ENCODE data around the gene TMPRSS9. TPM values are rescaled to one million over a fixed set of nuclear protein-coding genes. Genes with fewer than 3 reads are reported as not detected.
"Not testable (repeated sequence)": the region's sequence is repeated elsewhere in the genome, so short reads cannot be mapped to it uniquely, and the experiment has no call there.

TMPRSS9 gene
- total RNA-seq, 1 experiment from 2014 or later, result not detected

DNA sequence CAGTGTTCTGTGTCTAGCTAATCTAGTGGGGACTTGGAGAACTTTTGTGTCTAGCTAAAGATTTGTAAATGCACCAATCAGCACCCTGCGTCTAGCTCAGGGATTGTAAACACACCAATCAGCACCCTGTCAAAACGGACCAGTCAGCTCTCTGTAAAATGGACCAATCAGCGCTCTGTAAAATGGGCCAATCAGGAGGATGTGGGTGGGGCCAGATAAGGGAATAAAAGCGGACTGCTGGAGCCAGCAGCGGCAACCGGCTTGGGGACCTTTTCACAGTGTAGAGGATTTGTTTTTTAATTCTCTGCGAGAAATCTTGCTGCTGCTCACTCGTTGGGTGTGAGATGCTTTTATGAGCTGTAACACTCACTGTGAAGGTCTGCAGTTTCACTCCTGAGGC, 32.8 kb downstream of the TMPRSS9 start:
- not testable (repeated sequence) for H3K27me3 ChIP-seq (ENCODE audit: low read length); H2AFZ ChIP-seq (ENCODE audit: low read length); H3K27ac ChIP-seq (ENCODE audit: low read length); H3K4me1 ChIP-seq (ENCODE audit: low read length); H3K4me3 ChIP-seq (ENCODE audit: low read length); H3K79me2 ChIP-seq (ENCODE audit: low read length); H3K9me3 ChIP-seq (ENCODE audit: low read length); H3K36me3 ChIP-seq (ENCODE audit: insufficient read depth, low read length); H3K9me2 ChIP-seq (replicated peaks; ENCODE audit: insufficient read depth, low read length); H3K4me2 ChIP-seq (ENCODE audit: low read depth, low read length, poor library complexity, severe bottlenecking); DNase-seq; H4K20me1 ChIP-seq (ENCODE audit: insufficient read depth, low read depth, low read length); H3K9ac ChIP-seq (ENCODE audit: low read length)

DNA sequence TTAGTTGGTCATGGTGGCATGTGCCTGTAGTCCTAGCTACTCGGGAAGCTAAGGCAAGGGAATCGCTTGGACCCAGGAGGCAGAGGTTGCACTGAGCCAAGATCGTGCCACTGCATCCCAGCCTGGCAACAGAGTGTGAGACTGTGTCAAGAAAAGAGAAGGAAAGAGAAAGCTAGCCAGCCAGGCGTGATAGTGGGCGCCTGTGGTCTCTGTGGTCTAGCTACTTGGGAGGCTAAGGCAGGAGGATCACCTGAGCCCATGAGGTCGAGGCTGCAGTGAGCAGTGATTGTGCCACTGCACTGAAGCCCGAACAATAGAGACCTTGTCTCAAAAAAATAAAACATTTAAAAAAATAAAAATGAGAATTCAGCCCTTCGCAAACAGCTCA, 34.0 kb downstream of the TMPRSS9 start:
- Histone ChIP-seq H3K4me1 (ENCODE audit: low read length) (peaks cover 8% of the 10 kb centered on the region), H4K20me1 (ENCODE audit: insufficient read depth, low read depth, low read length) (no peaks in the 10 kb centered on the region), H3K9me2 (replicated peaks; ENCODE audit: insufficient read depth, low read length) (no peaks in the 10 kb centered on the region), H3K9ac (ENCODE audit: low read length) (no peak overlapping the region), H3K4me3 (ENCODE audit: low read length) (no peak overlapping the region), H3K9me3 (ENCODE audit: low read length) (no peaks in the 10 kb centered on the region), H2AFZ (ENCODE audit: low read length) (no peak overlapping the region), H3K79me2 (ENCODE audit: low read length) (no peaks in the 10 kb centered on the region), H3K36me3 (ENCODE audit: insufficient read depth, low read length) (no peaks in the 10 kb centered on the region), H3K27me3 (ENCODE audit: low read length) (no peaks in the 10 kb centered on the region), H3K27ac (ENCODE audit: low read length) (no peak overlapping the region), H3K4me2 (ENCODE audit: low read depth, low read length, poor library complexity, severe bottlenecking) (no peak overlapping the region)
- no peak for DNase-seq

DNA sequence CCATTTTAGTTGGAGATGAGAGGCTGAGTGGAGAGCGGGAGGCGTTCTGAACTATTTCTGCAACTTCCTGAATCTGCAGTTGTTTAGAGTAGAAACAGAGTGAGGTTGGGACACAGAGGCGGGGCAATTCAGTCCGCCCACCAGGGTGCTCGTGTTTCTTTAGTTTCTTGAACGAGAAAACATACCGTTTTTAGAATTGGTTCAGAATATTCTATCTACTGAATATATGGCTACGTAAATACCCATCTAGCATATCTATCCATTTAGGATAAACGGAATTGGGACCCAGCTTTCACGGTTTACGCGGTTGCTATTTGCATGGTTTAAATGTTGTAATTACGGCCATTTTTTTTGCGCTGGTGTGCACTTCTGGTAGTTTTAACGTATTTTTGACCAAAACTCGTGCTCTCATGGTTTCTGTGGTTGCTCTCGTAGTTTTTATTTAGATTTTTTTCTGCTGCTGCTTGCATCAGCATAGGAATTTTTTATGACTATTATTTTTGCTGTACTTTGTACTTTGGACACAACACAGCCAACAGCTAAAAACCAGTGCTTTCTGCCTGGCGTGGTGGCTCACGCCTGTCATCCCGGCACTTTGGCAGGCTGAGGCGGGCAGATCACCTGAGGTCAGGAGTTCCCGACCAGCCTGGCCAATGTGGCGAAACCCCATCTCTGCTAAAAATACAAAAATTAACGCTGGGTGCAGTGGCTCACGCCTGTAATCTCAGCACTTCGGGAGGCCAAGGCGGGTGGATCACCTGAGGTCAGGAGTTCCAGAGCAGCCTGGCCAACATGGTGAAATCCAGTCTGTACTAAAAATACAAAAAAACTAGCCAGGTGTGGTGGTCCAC, 34.6 kb downstream of the TMPRSS9 start:
- Histone ChIP-seq H3K4me2 (ENCODE audit: low read depth, low read length, poor library complexity, severe bottlenecking) (peak overlapping the region; percentile 49), H2AFZ (ENCODE audit: low read length) (peak overlapping the region; percentile 44), H3K4me1 (ENCODE audit: low read length) (peaks cover 8% of the 10 kb centered on the region), H4K20me1 (ENCODE audit: insufficient read depth, low read depth, low read length) (no peaks in the 10 kb centered on the region), H3K27ac (ENCODE audit: low read length) (no peak overlapping the region), H3K4me3 (ENCODE audit: low read length) (peak overlapping the region; percentile 26; the same call in 1 of the 2 replicates), H3K9me2 (replicated peaks; ENCODE audit: insufficient read depth, low read length) (no peaks in the 10 kb centered on the region), H3K9me3 (ENCODE audit: low read length) (no peaks in the 10 kb centered on the region), H3K27me3 (ENCODE audit: low read length) (no peaks in the 10 kb centered on the region), H3K79me2 (ENCODE audit: low read length) (no peaks in the 10 kb centered on the region), H3K36me3 (ENCODE audit: insufficient read depth, low read length) (no peaks in the 10 kb centered on the region), H3K9ac (ENCODE audit: low read length) (peak overlapping the region; percentile 34; the same call in 1 of the 2 replicates)
- DNase-seq, result peak; percentile 63

DNA sequence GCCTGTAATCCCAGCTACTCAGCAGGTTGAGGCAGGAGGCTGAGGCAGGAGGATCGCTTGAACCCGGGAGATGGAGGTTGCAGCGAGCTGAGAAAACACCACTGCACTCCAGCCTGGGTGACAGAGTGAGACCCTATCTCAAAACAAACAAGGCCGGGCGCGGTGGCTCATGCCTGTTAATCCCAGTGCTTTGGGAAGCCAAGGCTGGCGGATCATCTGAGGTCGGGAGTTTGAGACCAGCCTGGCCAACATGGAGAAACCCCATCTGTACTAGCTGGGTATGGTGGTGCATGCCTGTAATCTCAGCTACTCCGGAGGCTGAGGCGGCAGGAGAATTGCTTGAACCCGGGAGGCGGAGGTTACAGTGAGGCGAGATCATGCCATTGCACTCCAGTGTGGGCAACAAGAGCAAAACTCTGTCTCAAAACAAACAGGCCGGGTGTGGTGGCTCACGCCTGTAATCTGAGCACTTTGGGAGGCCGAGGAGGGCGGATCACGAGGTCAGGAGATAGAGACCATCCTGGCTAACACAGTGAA, 35.3 kb downstream of the TMPRSS9 start:
- not testable (repeated sequence) for H3K27ac ChIP-seq (ENCODE audit: low read length); H3K4me2 ChIP-seq (ENCODE audit: low read depth, low read length, poor library complexity, severe bottlenecking); H2AFZ ChIP-seq (ENCODE audit: low read length)

DNA sequence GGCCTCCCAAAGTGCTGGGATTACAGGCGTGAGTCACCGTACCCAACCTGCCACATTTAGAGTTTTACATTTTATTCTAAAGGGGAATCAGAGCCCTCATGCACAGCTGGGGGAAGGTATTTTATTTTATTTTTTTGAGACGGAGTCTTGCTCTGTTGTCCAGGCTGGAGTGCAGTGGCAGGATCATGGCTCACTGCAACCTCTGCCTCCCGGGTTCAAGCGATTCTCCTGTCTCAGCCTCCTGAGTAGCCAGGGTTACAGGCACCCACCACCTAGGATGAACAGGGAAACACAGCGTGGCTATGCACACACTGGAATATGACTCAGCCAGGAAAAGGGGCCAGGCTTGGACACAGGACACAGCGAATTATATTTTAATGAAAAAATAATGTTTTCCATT, 37.1 kb downstream of the TMPRSS9 start:
- not testable (repeated sequence) for H3K27ac ChIP-seq (ENCODE audit: low read length); H3K36me3 ChIP-seq (ENCODE audit: insufficient read depth, low read length); DNase-seq; H3K9ac ChIP-seq (ENCODE audit: low read length); H2AFZ ChIP-seq (ENCODE audit: low read length); H3K27me3 ChIP-seq (ENCODE audit: low read length); H3K79me2 ChIP-seq (ENCODE audit: low read length); H3K9me2 ChIP-seq (replicated peaks; ENCODE audit: insufficient read depth, low read length); H3K4me3 ChIP-seq (ENCODE audit: low read length); H3K4me1 ChIP-seq (ENCODE audit: low read length); H3K9me3 ChIP-seq (ENCODE audit: low read length); H4K20me1 ChIP-seq (ENCODE audit: insufficient read depth, low read depth, low read length); H3K4me2 ChIP-seq (ENCODE audit: low read depth, low read length, poor library complexity, severe bottlenecking)

More for the DNA sequence above, 35.3 kb downstream of the TMPRSS9 start:
- H3K9me3 ChIP-seq (ENCODE audit: low read length); H3K27me3 ChIP-seq (ENCODE audit: low read length); H3K9ac ChIP-seq (ENCODE audit: low read length); DNase-seq; H3K36me3 ChIP-seq (ENCODE audit: insufficient read depth, low read length); H3K79me2 ChIP-seq (ENCODE audit: low read length); H3K4me1 ChIP-seq (ENCODE audit: low read length); H3K4me3 ChIP-seq (ENCODE audit: low read length); H4K20me1 ChIP-seq (ENCODE audit: insufficient read depth, low read depth, low read length); H3K9me2 ChIP-seq (replicated peaks; ENCODE audit: insufficient read depth, low read length): not testable (repeated sequence)

DNA sequence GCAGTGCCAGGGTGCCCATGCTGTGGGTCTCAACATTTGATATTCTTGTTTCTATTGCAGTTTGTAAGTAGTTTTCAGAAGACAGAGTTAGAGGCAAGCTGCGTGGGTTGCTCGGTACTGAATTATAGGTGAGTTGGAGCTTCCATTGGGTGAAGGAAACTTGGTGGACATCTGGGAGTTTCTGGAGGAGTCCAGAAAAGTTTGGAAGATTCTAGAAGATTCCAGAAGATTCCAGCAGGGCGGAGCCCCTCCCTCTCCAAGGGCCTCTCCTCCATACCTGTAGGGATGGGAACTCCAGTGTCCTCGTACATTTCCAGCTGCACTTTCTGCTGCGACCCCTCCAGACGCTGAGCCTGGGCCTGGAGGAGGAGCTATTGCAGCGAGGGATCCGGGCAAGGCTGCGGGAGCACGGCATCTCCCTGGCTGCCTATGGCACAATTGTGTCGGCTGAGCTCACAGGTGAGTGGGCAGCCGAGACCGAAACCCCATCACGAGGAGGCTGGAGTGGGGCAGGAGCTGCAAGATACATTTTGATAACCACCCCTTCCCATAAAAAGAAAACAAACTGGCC, 38.8 kb downstream of the TMPRSS9 start:
- DNase-seq, result no peak
- Histone ChIP-seq H3K27ac (ENCODE audit: low read length) (no peak overlapping the region), H3K9me3 (ENCODE audit: low read length) (no peaks in the 10 kb centered on the region), H4K20me1 (ENCODE audit: insufficient read depth, low read depth, low read length) (no peaks in the 10 kb centered on the region), H3K36me3 (ENCODE audit: insufficient read depth, low read length) (no peaks in the 10 kb centered on the region), H3K4me1 (ENCODE audit: low read length) (peaks cover 5% of the 10 kb centered on the region), H3K4me2 (ENCODE audit: low read depth, low read length, poor library complexity, severe bottlenecking) (no peak overlapping the region), H3K27me3 (ENCODE audit: low read length) (no peaks in the 10 kb centered on the region), H3K9me2 (replicated peaks; ENCODE audit: insufficient read depth, low read length) (no peaks in the 10 kb centered on the region), H2AFZ (ENCODE audit: low read length) (no peak overlapping the region), H3K79me2 (ENCODE audit: low read length) (no peaks in the 10 kb centered on the region), H3K4me3 (ENCODE audit: low read length) (no peak overlapping the region), H3K9ac (ENCODE audit: low read length) (no peak overlapping the region)

DNA sequence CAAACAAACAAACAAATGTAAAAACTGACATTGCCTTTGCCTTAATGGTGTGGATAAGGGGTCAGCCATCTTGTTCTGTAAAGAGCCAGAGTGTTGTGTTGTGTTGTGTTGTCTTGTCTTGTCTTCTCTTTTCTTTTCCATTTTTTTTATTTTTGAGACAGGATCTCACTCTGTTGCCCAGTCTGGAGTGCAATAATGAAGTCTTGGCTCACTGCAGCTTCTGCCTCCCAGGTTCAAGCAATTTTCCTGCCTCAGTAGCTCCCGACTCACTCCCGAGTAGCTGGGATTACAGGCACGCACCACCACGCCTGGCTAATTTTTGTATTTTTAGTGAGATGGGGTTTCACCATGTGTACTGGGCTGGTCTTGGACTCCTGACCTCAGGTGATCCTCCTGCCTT, 39.5 kb downstream of the TMPRSS9 start:
- DNase-seq, result no peak
- H2AFZ ChIP-seq (ENCODE audit: low read length), result no peak overlapping the region
- peaks cover 3% of the 10 kb centered on the region for H3K4me1 ChIP-seq (ENCODE audit: low read length)
- H3K79me2 ChIP-seq (ENCODE audit: low read length), result no peaks in the 10 kb centered on the region
- H3K4me3 ChIP-seq (ENCODE audit: low read length), result no peak overlapping the region
- H4K20me1 ChIP-seq (ENCODE audit: insufficient read depth, low read depth, low read length), result no peaks in the 10 kb centered on the region
- H3K27me3 ChIP-seq (ENCODE audit: low read length), result no peaks in the 10 kb centered on the region
- H3K27ac ChIP-seq (ENCODE audit: low read length), result no peak overlapping the region
- H3K9ac ChIP-seq (ENCODE audit: low read length), result no peak overlapping the region
- no peaks in the 10 kb centered on the region for H3K36me3 ChIP-seq (ENCODE audit: insufficient read depth, low read length)
- no peaks in the 10 kb centered on the region for H3K9me2 ChIP-seq (replicated peaks; ENCODE audit: insufficient read depth, low read length)
- H3K9me3 ChIP-seq (ENCODE audit: low read length), result no peaks in the 10 kb centered on the region
- no peak overlapping the region for H3K4me2 ChIP-seq (ENCODE audit: low read depth, low read length, poor library complexity, severe bottlenecking)

DNA sequence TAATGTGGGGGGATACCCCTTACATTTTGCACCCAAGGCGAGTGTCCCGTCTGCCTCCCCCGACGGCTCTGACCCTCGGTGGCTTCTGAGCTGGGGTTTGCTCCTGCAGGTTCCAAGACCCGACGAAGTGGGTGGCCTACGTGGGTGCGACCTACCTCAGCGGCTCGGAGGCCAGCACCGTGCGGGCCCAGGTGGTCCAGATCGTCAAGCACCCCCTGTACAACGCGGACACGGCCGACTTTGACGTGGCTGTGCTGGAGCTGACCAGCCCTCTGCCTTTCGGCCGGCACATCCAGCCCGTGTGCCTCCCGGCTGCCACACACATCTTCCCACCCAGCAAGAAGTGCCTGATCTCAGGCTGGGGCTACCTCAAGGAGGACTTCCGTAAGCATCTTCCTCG, 48.2 kb downstream of the TMPRSS9 start:
- DNase-seq, result no peak
- H3K4me1 ChIP-seq (ENCODE audit: low read length), result no peaks in the 10 kb centered on the region
- H3K79me2 ChIP-seq (ENCODE audit: low read length), result no peaks in the 10 kb centered on the region
- no peak overlapping the region for H3K4me2 ChIP-seq (ENCODE audit: low read depth, low read length, poor library complexity, severe bottlenecking)
- no peaks in the 10 kb centered on the region for H3K9me2 ChIP-seq (replicated peaks; ENCODE audit: insufficient read depth, low read length)
- H3K36me3 ChIP-seq (ENCODE audit: insufficient read depth, low read length), result no peaks in the 10 kb centered on the region
- H3K4me3 ChIP-seq (ENCODE audit: low read length), result no peak overlapping the region
- H3K9ac ChIP-seq (ENCODE audit: low read length), result no peak overlapping the region
- no peak overlapping the region for H2AFZ ChIP-seq (ENCODE audit: low read length)
- H3K27me3 ChIP-seq (ENCODE audit: low read length), result no peaks in the 10 kb centered on the region
- 0 out of 2 replicates have a peak, but pooled peaks cover 3% of the 10 kb centered on the region for H4K20me1 ChIP-seq (ENCODE audit: insufficient read depth, low read depth, low read length)
- no peak overlapping the region for H3K27ac ChIP-seq (ENCODE audit: low read length)
- no peaks in the 10 kb centered on the region for H3K9me3 ChIP-seq (ENCODE audit: low read length)

All from Karpas-422 (cell line).